ENCODE results near the gene FBXO41. TPM values are rescaled to one million over a fixed set of nuclear protein-coding genes. Genes with fewer than 3 reads are reported as not detected.

FBXO41 gene
- 10.5 TPM for total RNA-seq

DNA sequence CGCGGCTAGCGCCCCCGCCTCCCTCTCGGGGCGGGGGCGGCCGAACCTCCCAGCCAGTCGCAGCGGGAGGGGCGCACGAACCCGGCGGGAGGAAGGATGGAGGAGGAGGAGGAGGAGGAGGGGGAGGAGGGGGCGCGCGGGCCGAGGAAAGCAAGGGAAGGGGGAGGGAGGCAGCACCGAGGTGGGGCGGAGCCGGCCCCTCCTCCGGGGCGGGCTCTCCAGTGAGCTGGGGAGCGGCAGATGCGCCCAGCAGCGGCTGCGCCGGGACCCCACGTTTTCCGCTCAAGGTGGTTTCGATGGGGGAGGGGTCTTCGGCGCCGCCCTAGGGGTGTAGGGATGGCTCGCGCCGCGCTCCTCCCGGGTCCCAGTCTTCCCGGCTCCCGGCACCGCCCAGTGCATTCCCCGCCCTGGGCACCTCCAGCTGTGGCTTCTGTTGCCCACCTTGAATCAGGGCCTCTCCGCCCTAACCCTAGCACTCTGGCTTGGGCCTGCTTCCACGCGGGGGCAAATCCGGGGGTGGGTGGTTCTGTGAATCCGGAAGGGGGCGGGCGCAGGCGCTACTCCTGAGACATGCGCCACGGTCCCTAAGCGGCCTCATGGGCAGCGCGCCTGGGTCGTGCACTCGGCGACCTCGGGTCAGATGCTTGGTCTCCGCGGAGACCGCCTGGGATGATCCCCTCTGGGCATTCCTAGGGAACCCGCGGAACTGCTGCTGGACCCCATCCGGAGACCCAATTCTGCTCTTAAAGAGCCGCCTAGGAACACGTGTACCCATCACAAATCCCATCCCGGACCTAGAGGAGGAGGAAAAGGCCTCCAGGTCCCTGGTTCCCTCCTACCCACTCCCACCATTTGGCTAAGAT is at the start of gene FBXO41:
FBXO41 (minus strand) TSS at position 183 of the 863 bp plus-strand sequence. CDS start 14,848 bp downstream, outside the sequence.
- peak in 2 of 3 donors; percentile 55 to 60 for DNase-seq (ENCODE audit: low read depth in 2 of 3, low spot score in 2 of 3)

- no peak for DNase-seq (ENCODE audit: low read depth in 2 of 3, low spot score in 2 of 3)
These were observed 49.8 kb upstream of the FBXO41 start for GRCh38 chr2:73334045-73334444.

GRCh38 chr2:73333564-73333963 is 49.3 kb upstream of the FBXO41 start:
- no peak for DNase-seq (ENCODE audit: low read depth in 2 of 3, low spot score in 2 of 3)

DNA sequence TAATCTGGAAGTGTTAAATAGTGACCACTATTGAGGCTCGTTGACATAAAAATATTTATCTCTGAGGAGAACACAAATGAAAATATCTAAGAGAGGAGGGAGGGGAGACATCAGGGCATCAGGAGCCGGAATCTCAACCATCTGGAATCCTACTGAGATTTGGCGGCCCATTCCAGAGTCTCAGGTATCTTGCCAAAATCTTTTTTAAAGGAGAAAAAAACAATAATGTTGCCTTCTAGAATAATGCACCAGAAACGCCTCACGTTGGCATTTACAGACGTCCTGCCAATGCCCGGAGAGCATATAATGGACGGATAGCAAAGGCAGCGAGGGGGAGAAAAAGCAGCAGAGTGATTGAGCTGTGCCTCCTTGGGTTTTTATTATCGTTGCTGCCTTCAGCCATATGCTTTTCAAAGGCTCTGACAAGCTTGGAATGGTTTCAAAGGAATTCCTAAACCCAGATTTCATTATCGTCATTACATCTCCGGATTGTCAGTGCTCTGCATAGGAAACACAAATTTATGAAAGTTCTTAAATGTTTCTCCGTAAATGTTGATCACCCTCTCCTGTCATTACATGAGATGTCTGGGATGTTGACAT is 39.9 kb upstream of the FBXO41 start:
- DNase-seq (ENCODE audit: low read depth in 2 of 3, low spot score in 2 of 3): no peak

DNA sequence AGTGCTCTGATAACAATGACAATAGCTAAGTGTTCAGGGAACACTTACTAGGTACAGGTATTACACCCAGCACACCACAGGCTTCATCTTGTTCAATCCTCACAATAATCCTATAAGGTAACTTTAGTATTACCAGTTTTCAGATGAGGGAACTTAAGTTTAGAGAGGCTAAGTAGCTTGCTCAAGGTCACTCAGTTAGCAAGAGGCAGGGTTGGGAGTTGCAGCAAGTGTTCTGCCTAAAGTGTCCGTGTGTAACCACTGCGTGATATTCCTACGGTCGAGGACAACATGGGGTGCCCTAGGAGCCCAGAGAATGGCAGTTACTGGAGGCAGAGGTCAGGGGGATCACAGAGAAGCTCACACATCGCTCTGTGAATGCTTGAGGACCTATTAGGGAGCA is 39.3 kb upstream of the FBXO41 start:
- no peak for DNase-seq (ENCODE audit: low read depth in 2 of 3, low spot score in 2 of 3)

DNA sequence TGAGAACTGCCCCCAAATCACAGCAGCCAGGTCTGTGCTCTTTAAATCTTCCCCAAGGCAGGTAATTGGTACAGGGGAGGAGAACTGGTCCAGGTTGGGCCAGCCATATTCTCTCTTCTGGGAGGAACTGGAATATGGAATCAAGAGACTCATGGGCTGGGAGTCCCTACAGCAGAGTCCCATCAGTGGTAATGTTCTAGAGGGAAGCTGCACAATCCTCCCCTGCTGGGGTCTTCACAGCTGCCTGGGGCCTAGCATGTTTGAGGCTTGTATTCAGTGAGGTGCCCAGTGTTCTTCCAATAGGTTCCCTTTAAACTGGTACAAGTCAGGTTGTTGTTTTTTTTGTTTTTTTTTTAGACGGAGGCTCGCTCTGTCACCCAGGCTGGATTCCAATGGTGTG is 30.2 kb upstream of the FBXO41 start:
- no peak for DNase-seq (ENCODE audit: low read depth in 2 of 3, low spot score in 2 of 3)

GRCh38 chr2:73307720-73308119 is 23.4 kb upstream of the FBXO41 start:
- no peak for DNase-seq (ENCODE audit: low read depth in 2 of 3, low spot score in 2 of 3)

DNA sequence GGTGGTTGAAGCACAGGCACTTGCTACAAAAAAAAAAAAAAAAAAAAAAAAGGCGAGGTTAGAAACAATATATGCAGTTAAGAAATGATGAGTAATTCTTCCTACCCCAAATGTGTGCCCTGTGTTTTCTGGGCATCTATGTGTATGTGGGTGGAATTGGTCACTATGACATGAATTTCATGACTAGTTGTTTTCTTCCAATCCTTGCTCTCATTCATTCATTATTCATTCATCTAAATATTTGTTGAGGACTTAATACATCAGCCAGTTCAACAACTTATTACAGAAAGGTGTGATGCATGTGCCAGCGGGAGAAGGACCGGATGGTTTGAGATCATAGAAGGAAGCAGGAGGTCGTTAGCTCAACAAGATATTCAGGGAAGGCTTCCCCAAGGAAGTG is 17.4 kb upstream of the FBXO41 start:
- no peak for DNase-seq (ENCODE audit: low read depth in 2 of 3, low spot score in 2 of 3)

- DNase-seq (ENCODE audit: low read depth in 2 of 3, low spot score in 2 of 3): no peak
These were observed 16.6 kb upstream of the FBXO41 start for GRCh38 chr2:73300926-73301325.

DNA sequence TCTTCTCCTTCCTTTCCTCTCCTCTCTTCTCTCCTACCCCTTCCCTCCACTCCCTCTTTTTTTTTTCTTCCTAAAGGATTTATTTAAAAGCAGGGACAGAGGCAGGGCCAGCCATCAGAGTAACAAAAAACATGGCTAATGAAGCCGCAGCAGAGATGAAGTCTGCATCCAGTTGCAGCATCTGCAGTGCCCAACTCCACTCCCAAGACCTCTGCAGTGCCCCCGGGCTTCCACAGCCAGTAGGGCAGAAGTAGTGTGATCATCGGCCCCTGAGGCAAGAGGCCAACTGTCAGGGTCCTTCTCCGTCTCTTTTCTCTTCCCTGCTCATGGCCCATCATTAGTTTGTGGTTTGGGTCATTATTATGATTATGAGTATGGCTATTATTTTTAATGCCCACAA is 13.3 kb upstream of the FBXO41 start:
- DNase-seq (ENCODE audit: low read depth in 2 of 3, low spot score in 2 of 3): no peak

DNA sequence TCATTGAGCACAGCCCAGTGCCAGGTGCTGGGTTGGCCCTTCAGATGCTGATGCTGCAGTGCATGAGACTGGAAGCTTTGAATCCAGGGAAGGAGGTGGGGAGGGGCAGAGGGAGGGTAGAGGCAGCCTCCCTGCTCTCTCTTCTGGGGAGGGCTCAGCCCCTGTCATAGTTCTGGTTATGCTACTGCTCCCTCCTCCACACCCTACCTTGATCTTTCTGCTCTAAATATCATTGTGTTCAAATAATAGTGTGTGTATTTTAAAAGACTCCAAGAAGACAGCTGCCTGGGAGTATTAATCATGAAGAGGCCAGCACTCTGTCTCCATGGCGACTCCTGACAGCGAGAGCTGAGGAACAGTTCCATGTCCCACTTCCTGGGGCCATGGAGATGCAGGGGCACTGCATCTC is 12.9 kb upstream of the FBXO41 start:
- DNase-seq (ENCODE audit: low read depth in 2 of 3, low spot score in 2 of 3): no peak

- no peak for DNase-seq (ENCODE audit: low read depth in 2 of 3, low spot score in 2 of 3)
These were observed 11.6 kb upstream of the FBXO41 start for GRCh38 chr2:73295751-73296400.

- DNase-seq (ENCODE audit: low read depth in 2 of 3, low spot score in 2 of 3): no peak
These were observed 10.0 kb upstream of the FBXO41 start for GRCh38 chr2:73294239-73294638.

- DNase-seq (ENCODE audit: low read depth in 2 of 3, low spot score in 2 of 3): peak; percentile 73 to 90 (median 89)
These were observed 9.4 kb upstream of the FBXO41 start, which contains the start of gene EGR4 for GRCh38 chr2:73293534-73294171. TSS of gene EGR4 (minus strand) at chr2:73293548. CDS start at chr2:73293317, 231 bp downstream.

DNA sequence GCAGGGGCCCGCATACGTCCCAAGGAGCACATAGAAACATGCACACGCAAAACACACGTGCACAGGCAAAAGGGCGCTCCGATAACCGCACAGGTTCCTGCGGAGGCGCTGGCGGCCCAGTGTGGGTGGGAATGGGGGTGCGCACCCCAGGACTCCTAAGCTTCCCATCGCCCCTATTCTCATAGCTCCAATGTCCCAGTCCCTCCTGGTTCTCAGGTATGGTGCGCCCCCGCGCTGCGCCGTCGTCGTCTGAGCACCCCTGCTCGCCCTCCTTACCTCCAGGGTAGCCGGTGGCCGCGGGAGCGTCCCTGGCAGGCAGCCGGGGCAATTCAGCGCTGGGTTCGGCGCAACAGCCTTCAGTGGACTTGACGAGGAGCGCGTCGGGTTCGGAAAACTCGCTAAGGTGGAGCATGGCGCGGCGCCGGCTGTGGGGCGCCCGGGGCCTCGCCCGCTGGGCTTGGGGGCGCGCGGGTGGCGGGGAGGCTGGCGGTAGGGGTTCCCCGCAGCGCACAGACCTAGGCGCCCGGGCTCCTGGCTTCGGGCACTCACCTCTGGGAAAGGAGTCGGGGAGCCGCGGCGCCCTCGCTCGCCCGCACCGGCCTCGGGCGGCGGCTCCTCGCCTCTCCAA is 8.7 kb upstream of the FBXO41 start:
- no peak for DNase-seq (ENCODE audit: low read depth in 2 of 3, low spot score in 2 of 3)

DNA sequence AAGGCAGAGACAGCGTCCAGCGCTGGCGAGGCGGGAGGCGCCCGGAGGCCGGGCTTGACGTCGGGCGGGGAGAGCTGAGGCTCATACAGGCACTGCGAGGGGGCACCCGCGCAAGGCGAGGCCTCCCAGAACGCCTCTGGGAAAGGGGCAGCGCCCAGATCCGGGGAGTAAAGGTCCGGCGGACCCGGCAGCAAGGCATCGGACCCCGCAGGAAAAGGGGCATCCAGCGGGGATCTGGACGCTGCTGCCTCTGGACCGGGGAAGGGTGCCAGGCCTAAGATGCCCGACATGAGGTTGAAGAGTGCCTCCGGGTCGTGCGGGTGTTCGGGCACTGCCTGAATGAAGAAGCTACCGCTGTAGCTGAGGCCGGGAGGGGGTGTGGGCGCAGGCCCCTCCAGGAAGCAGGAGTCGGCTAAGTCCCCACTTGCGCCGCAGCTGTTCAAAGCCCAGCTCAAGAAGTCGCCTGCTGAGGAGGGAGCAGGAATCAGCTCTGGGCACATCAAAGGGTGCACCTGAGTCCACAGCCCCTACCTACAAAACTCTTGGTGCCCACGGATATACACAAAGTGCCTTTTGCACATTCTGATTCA is 8.1 kb upstream of the FBXO41 start:
- DNase-seq (ENCODE audit: low read depth in 2 of 3, low spot score in 2 of 3): no peak

DNA sequence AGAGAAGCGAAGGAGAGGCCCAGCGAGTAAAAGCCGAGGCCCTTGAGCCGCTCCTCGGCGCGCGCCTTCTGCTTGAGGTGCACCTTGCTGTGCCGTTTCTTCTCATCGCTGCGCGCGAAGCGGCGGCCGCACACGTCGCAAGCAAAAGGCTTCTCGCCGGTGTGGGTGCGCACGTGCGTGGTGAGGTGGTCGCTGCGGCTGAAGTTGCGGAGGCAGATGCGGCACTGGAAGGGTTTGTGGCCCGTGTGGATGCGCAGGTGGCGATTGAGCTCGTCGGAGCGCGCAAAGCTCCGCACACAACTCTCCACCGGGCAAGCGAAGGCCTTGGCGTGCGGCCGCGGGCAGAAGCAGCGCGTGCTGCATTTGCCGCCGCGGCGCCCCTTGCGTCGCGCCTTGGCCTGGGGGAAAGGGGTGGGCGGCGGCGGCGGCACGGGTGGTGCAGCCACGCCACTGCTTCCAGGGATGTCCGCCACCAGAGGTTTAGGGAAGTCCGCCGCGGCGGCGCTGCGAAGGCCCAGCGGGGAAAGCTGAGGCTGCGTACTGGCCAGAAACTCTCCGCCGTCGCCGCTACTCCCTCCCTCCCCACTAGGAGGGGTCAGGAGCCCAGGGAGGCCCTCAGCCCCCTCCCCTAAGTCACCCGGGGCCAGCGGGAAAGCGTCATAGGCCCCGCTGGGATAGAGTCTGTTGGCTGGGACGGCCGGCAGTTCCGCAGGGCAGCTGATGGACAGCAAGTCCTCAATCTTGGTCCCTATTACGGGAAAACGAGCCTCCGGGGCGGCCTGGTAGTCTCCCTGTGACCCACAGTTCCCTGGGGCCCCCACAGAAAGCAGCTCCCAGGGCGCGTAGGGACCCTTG is 7.4 kb upstream of the FBXO41 start:
- DNase-seq (ENCODE audit: low read depth in 2 of 3, low spot score in 2 of 3): no peak

DNA sequence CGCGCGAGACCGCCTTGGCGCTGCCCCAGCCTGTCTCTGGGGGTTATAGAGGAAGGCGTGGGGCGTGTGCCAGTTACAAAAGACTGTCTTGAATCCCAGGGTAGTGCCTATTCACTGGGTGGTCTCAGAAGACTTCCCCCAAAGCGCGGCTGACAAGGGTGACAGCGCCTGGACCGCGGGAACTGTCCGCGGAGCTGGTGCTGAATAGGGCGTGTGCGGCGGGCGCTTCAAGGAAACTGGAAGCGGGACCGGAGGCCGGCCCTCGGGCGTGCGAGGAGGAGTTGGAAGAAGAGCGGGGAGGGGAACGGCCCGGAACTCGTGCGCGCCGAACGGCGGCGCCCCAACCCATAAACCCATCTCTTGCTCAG is 6.8 kb upstream of the FBXO41 start:
- DNase-seq (ENCODE audit: low read depth in 2 of 3, low spot score in 2 of 3): peak in 2 of 3 donors; percentile 66 to 75
